Right atrium auricular region (tissue), 2 donors: ENCODE measurements around the gene PIM3. TPM values are rescaled to one million over a fixed set of nuclear protein-coding genes. Genes with fewer than 3 reads are reported as not detected.

Experiments
- DNase-seq: peaks from one replicate; pipeline ENCODE4 v3.0.0-alpha.2; 2019; ENCODE audit warnings: low spot score
- H3K27ac ChIP-seq, 2 donors: fragments of 200-600 bp; sonication (generic); 1 replicate in 1 of 2; 2 replicates in 1 of 2; pipeline ENCODE4 v1.5.1; 2016 to 2019
- H3K27me3 ChIP-seq, 2 donors: fragments of 200-600 bp; sonication (generic); one replicate each; pipeline versions ENCODE4 v1.5.1 to v1.6.0; 2017 to 2019
- H3K36me3 ChIP-seq: fragments of 200-600 bp; sonication (generic); one replicate; pipeline ENCODE4 v1.5.1; 2016
- H3K4me1 ChIP-seq, 2 donors: fragments of 200-600 bp; sonication (generic); one replicate each; pipeline versions ENCODE4 v1.5.1 to v1.6.0; 2017 to 2019
- H3K4me3 ChIP-seq, 2 donors: fragments of 200-600 bp; sonication (generic); 1 replicate in 1 of 2; 2 replicates in 1 of 2; pipeline ENCODE4 v1.5.1; 2017 to 2019; ENCODE audit warnings: mild to moderate bottlenecking in 1 of 2, moderate library complexity in 1 of 2
- H3K9me3 ChIP-seq, 2 donors: fragments of 200-600 bp; sonication (generic); one replicate each; pipeline ENCODE4 v1.5.1; 2019
- CTCF ChIP-seq, 2 donors: fragments of 200-600 bp; sonication (generic); IDR thresholded peaks; one replicate each; pipeline ENCODE4 v1.5.1; 2019; ENCODE audit warnings: antibody characterized with exemption in 2 of 2
- total RNA-seq, 2 donors: library from RNA; depleted of rRNA; stranded (reverse); fragments of >200 nt; gene quantifications; one replicate each; pipeline ENCODE4 v1.1.0, GENCODE V29; 2016

Gene PIM3
- total RNA-seq, 2 donors from 2014 or later = 64.5 to 66.9 TPM

DNA sequence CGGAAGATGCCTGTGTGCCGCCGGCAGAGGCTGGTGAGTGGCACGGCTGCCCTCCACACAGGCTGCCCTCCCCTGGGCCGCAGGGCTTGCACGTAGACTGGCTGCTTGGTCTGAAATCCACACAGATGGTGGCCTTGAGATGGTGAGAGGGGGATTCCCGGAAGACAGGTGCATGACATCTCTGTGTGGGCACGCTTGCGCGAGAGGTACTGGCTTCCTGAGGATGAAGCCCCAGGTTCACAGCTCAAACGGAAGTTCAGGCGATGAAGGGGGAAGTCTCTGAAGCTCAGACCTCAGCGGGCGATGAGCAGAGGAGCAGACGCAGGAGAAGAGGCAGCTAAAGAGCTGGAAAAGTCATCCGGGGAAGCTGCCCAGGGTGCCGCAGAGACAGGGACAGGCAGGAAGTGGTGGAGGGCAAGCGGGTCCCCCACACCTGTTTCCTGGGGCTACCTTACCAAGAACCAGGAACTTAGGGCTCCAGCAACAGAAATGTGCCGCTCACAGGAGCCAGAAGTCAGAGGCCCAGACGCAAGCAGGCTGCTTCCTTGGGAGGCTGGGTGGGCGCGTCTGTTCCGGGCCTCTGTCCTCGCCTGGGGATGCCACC is 34.9 kb upstream of the PIM3 start:
- no peak overlapping the region for H3K27ac ChIP-seq
- DNase-seq = no peak
- no peak overlapping the region for H3K4me3 ChIP-seq
- no peak for TF ChIP-seq CTCF (IDR thresholded peaks at IDR 0.05)
- peaks cover 0 to 16% of the 10 kb centered on the region in 2 donors for H3K4me1 ChIP-seq
- H3K9me3 ChIP-seq = no peaks in the 10 kb centered on the region
- H3K36me3 ChIP-seq = peaks cover 26% of the 10 kb centered on the region
- peaks cover 0 to 4% of the 10 kb centered on the region in 2 donors for H3K27me3 ChIP-seq

DNA sequence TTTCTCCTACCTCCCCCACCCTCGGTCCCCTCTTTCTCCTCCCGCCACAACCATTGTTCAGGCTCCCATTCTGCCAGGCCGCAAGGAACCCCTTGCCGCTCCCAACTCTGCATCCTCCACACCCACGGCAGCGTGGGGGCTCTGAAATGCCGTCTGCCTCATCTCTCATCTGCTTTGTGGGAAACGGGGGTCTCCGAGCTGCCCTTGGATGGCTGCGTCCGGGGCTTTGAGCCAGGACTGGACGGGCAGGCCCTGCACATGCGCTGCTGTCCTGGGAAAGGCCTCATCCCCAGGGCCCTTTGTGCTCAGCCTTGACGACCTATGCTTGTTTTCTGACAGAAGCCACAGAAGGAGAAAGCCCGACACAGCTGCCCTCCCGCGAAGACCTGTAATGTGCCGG is 33.7 kb upstream of the PIM3 start:
- Histone ChIP-seq H3K4me1 (peaks cover 0 to 29% of the 10 kb centered on the region in 2 donors), H3K9me3 (no peaks in the 10 kb centered on the region), H3K36me3 (peaks cover 15% of the 10 kb centered on the region), H3K4me3 (no peak overlapping the region), H3K27ac (no peak overlapping the region), H3K27me3 (peaks cover 0 to 4% of the 10 kb centered on the region in 2 donors)
- DNase-seq = no peak
- TF ChIP-seq CTCF (IDR thresholded peaks at IDR 0.05) = no peak

GRCh38 chr22:49927483-49928184 is 32.9 kb upstream of the PIM3 start:
- Histone ChIP-seq H3K4me3 (no peak overlapping the region), H3K4me1 (peaks cover 0 to 36% of the 10 kb centered on the region in 2 donors), H3K36me3 (peaks cover 15% of the 10 kb centered on the region), H3K27me3 (peaks cover 0 to 4% of the 10 kb centered on the region in 2 donors), H3K27ac (no peak overlapping the region), H3K9me3 (no peaks in the 10 kb centered on the region)
- TF ChIP-seq CTCF (IDR thresholded peaks at IDR 0.05) = no peak
- no peak for DNase-seq

DNA sequence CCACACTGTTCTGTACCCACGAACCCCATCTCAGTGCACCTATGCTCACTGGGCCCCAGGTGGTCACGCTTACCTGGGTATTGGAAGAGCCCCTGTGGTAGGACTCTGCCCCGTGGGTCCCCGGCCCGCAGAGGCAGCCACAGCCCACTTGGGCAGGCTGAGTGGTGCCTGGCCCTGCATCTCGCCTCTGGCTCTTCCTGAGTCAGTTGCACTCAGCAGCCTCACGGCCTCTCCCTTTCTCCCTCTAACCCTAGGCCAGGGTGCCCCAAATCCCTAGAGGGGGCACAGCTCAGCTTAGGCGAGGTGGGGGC is 32.4 kb upstream of the PIM3 start:
- Histone ChIP-seq H3K9me3 (no peaks in the 10 kb centered on the region), H3K27ac (no peak overlapping the region), H3K4me3 (no peak overlapping the region), H3K36me3 (peaks cover 15% of the 10 kb centered on the region), H3K27me3 (peaks cover 0 to 4% of the 10 kb centered on the region in 2 donors), H3K4me1 (peaks cover 0 to 41% of the 10 kb centered on the region in 2 donors)
- TF ChIP-seq CTCF (IDR thresholded peaks at IDR 0.05) = no peak
- DNase-seq = no peak

GRCh38 chr22:49928555-49929210 is 31.9 kb upstream of the PIM3 start:
- no peak for TF ChIP-seq CTCF (IDR thresholded peaks at IDR 0.05)
- peaks cover 0 to 4% of the 10 kb centered on the region in 2 donors for H3K27me3 ChIP-seq
- no peaks in the 10 kb centered on the region for H3K9me3 ChIP-seq
- no peak for DNase-seq
- peaks cover 0 to 47% of the 10 kb centered on the region in 2 donors for H3K4me1 ChIP-seq
- H3K4me3 ChIP-seq = no peak overlapping the region
- H3K27ac ChIP-seq = no peak overlapping the region
- H3K36me3 ChIP-seq = peaks cover 14% of the 10 kb centered on the region
